ENCODE results near the gene OR52L1. TPM values are rescaled to one million over a fixed set of nuclear protein-coding genes. Genes with fewer than 3 reads are reported as not detected.

OR52L1 gene
- total RNA-seq, 1 experiment from 2014 or later: not detected

DNA sequence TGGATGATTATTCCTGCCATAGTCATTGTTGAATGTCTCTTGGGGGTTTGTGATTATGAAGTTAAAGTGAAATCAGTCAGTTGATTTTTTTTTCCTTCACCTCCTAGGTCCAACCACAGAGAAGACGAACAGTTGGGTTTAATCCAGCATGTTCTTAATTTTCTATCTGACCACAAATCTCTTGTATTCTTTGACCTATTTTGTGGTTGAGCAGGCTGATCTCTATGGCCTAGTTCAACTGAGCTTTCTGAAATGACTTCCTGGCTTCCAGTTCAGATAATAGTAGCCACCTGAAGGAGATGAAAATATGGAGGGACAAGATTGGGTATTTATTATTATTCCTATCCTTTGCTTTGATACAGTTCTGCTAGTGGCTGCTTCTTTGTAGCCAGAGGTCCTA, 13.3 kb downstream of the OR52L1 start:
- ChIA-PET CTCF (no interaction called here), POLR2A (ENCODE audit: low non-redundant PET) (no interaction called here)
- TF ChIP-seq, protein P1, sequence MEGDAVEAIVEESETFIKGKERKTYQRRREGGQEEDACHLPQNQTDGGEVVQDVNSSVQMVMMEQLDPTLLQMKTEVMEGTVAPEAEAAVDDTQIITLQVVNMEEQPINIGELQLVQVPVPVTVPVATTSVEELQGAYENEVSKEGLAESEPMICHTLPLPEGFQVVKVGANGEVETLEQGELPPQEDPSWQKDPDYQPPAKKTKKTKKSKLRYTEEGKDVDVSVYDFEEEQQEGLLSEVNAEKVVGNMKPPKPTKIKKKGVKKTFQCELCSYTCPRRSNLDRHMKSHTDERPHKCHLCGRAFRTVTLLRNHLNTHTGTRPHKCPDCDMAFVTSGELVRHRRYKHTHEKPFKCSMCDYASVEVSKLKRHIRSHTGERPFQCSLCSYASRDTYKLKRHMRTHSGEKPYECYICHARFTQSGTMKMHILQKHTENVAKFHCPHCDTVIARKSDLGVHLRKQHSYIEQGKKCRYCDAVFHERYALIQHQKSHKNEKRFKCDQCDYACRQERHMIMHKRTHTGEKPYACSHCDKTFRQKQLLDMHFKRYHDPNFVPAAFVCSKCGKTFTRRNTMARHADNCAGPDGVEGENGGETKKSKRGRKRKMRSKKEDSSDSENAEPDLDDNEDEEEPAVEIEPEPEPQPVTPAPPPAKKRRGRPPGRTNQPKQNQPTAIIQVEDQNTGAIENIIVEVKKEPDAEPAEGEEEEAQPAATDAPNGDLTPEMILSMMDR (conservative IDR thresholded peaks at IDR 0.05; ENCODE audit: low read depth, low read length): no peak
- TF ChIP-seq EZH2 (IDR thresholded peaks at IDR 0.05; ENCODE audit: borderline replicate concordance, low read depth, low read length, poor library complexity, severe bottlenecking): no peak
- H3K4me3 ChIP-seq (ENCODE audit: low read depth, low read length, poor library complexity, severe bottlenecking): no peak overlapping the region
- no peak for DNase-seq (ENCODE audit: low spot score)
- no TSS peak for BruUV-seq (replicated peaks)
- intact Hi-C loops (cut with micrococcal nuclease; ENCODE audit: unreplicated experiment): no loop called here
- H3K27ac ChIP-seq (ENCODE audit: low read depth, low read length, poor library complexity, severe bottlenecking): no peak overlapping the region
- no peaks in the 10 kb centered on the region for H3K36me3 ChIP-seq (ENCODE audit: insufficient read depth, low read length, poor library complexity, severe bottlenecking)
- no peaks in the 10 kb centered on the region for H3K9me3 ChIP-seq (ENCODE audit: low read depth, low read length, poor library complexity, severe bottlenecking)
- H3K4me1 ChIP-seq (ENCODE audit: insufficient read depth, low read length, poor library complexity, severe bottlenecking): no peaks in the 10 kb centered on the region
- peaks cover 4% of the 10 kb centered on the region for H3K27me3 ChIP-seq (replicated peaks; ENCODE audit: insufficient read depth, low read depth, low read length, poor library complexity)

DNA sequence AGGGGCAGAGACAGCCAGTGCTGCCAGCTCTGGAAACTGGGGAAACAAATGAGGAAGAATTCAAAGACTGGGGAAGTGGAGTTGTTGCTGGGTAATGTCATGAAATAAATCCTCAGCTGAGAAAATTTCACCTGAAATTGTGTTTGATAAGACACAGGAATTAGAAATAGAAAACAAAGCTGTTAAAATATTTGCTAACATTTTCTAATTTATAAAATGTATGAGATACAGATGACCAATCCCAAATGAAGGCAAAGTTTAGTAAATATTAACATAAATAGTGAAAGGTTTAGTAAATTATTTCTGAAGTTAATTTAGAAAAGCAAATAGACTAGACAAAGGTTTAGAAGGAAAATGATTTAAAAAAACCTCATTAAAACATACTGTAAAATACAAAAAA, 18.4 kb downstream of the OR52L1 start, which contains the start of gene OR56A5:
Gene OR56A5, minus strand, starts transcription at position 101 of the 400 bp plus-strand sequence. Its CDS starts 0 bp downstream, at position 101.
- no peak within 1 kb of the TSS for H3K27ac ChIP-seq (ENCODE audit: low read depth, low read length, poor library complexity, severe bottlenecking)
- TF ChIP-seq, protein P1 (conservative IDR thresholded peaks at IDR 0.05; ENCODE audit: low read depth, low read length): no peak
- no peak for TF ChIP-seq EZH2 (IDR thresholded peaks at IDR 0.05; ENCODE audit: borderline replicate concordance, low read depth, low read length, poor library complexity, severe bottlenecking)
- peaks cover 4% of the 10 kb centered on the region for H3K27me3 ChIP-seq (replicated peaks; ENCODE audit: insufficient read depth, low read depth, low read length, poor library complexity)
- no peak for DNase-seq (ENCODE audit: low spot score)
- no peaks in the 10 kb centered on the region for H3K36me3 ChIP-seq (ENCODE audit: insufficient read depth, low read length, poor library complexity, severe bottlenecking)
- ChIA-PET CTCF (no interaction called here), POLR2A (ENCODE audit: low non-redundant PET) (no interaction called here)
- H3K4me3 ChIP-seq (ENCODE audit: low read depth, low read length, poor library complexity, severe bottlenecking): no peak within 1 kb of the TSS
- no TSS peak for BruUV-seq (replicated peaks)
- intact Hi-C loops (cut with micrococcal nuclease; ENCODE audit: unreplicated experiment): no loop called here
- no peaks in the 10 kb centered on the region for H3K4me1 ChIP-seq (ENCODE audit: insufficient read depth, low read length, poor library complexity, severe bottlenecking)
- no peaks in the 10 kb centered on the region for H3K9me3 ChIP-seq (ENCODE audit: low read depth, low read length, poor library complexity, severe bottlenecking)

GRCh38 chr11:5967708-5968107, 19.1 kb downstream of the OR52L1 start:
- intact Hi-C loops (cut with micrococcal nuclease; ENCODE audit: unreplicated experiment): no loop called here
- no peak for TF ChIP-seq EZH2 (IDR thresholded peaks at IDR 0.05; ENCODE audit: borderline replicate concordance, low read depth, low read length, poor library complexity, severe bottlenecking)
- TF ChIP-seq, protein P1 (conservative IDR thresholded peaks at IDR 0.05; ENCODE audit: low read depth, low read length): no peak
- Histone ChIP-seq H3K4me1 (ENCODE audit: insufficient read depth, low read length, poor library complexity, severe bottlenecking) (no peaks in the 10 kb centered on the region), H3K27ac (ENCODE audit: low read depth, low read length, poor library complexity, severe bottlenecking) (no peak overlapping the region), H3K9me3 (ENCODE audit: low read depth, low read length, poor library complexity, severe bottlenecking) (no peaks in the 10 kb centered on the region), H3K27me3 (replicated peaks; ENCODE audit: insufficient read depth, low read depth, low read length, poor library complexity) (peaks cover 4% of the 10 kb centered on the region), H3K36me3 (ENCODE audit: insufficient read depth, low read length, poor library complexity, severe bottlenecking) (no peaks in the 10 kb centered on the region), H3K4me3 (ENCODE audit: low read depth, low read length, poor library complexity, severe bottlenecking) (no peak overlapping the region)
- ChIA-PET POLR2A (ENCODE audit: low non-redundant PET) (no interaction called here), CTCF (no interaction called here)
- BruUV-seq (replicated peaks): no TSS peak
- no peak for DNase-seq (ENCODE audit: low spot score)
